Mesothelial cell of epicardium (in vitro differentiated cells): ENCODE measurements around the gene SLC16A12. TPM values are rescaled to one million over a fixed set of nuclear protein-coding genes. Genes with fewer than 3 reads are reported as not detected.

ENCODE experiments used
- DNase-seq, 2 experiments: peaks; one replicate each; pipeline ENCODE4 v3.0.0; 2021; ENCODE audit warnings: low spot score in 2 of 2; ENCODE audit not compliant: unreplicated experiment in 2 of 2
- H3K27ac Mint-ChIP-seq: 2 replicates; pipeline ENCODE4 v1.8.0; 2021; ENCODE audit warnings: mixed read lengths
- H3K27me3 Mint-ChIP-seq: 2 replicates; pipeline ENCODE4 v1.8.0; 2021; ENCODE audit warnings: low read depth, mixed read lengths
- H3K36me3 Mint-ChIP-seq: 2 replicates; pipeline ENCODE4 v1.8.0; 2021; ENCODE audit warnings: mixed read lengths
- H3K4me1 Mint-ChIP-seq: 2 replicates; pipeline ENCODE4 v1.8.0; 2021; ENCODE audit warnings: mixed read lengths
- H3K4me3 Mint-ChIP-seq: 2 replicates; pipeline ENCODE4 v1.8.0; 2021; ENCODE audit warnings: mild to moderate bottlenecking, moderate library complexity, mixed read lengths
- H3K9me3 Mint-ChIP-seq: 2 replicates; pipeline ENCODE4 v1.8.0; 2021; ENCODE audit warnings: mixed read lengths
- CTCF ChIP-seq: fragments of 200-600 bp; sonication (generic); IDR thresholded peaks from one replicate; pipeline ENCODE4 v1.5.0; 2021; ENCODE audit warnings: antibody characterized with exemption; ENCODE audit not compliant: unreplicated experiment
- total RNA-seq: library from RNA; stranded (reverse); gene quantifications from 3 replicates; pipeline ENCODE4 v1.2.1, GENCODE V29; 2021

SLC16A12 gene
- total RNA-seq, 1 donor from 2014 or later: 3.0 TPM

- H3K4me1 Mint-ChIP-seq: peaks cover 34% of the 10 kb centered on the region
- H3K27ac Mint-ChIP-seq: peak overlapping the region; percentile 87
- no peak for DNase-seq
Observed at GRCh38 chr10:89518876-89519842, 16.2 kb downstream of the SLC16A12 start.

GRCh38 chr10:89518108-89518507, 17.3 kb downstream of the SLC16A12 start:
- Mint-ChIP-seq H3K27ac (peak overlapping the region; percentile 66), H3K4me3 (no peak overlapping the region), H3K27me3 (no peaks in the 10 kb centered on the region), H3K36me3 (no peaks in the 10 kb centered on the region), H3K4me1 (peaks cover 32% of the 10 kb centered on the region), H3K9me3 (no peaks in the 10 kb centered on the region)
- no peak for TF ChIP-seq CTCF
- no peak for DNase-seq

More at GRCh38 chr10:89518876-89519842, 16.2 kb downstream of the SLC16A12 start:
- H3K36me3 Mint-ChIP-seq: no peaks in the 10 kb centered on the region
- no peak for TF ChIP-seq CTCF
- H3K9me3 Mint-ChIP-seq: no peaks in the 10 kb centered on the region
- no peak overlapping the region for H3K4me3 Mint-ChIP-seq
- H3K27me3 Mint-ChIP-seq: no peaks in the 10 kb centered on the region

- Mint-ChIP-seq H3K4me3 (peak overlapping the region; percentile 11), H3K9me3 (peaks cover 5% of the 10 kb centered on the region), H3K4me1 (peaks cover 32% of the 10 kb centered on the region), H3K27ac (peak overlapping the region; percentile 99), H3K27me3 (no peaks in the 10 kb centered on the region), H3K36me3 (peaks cover 2% of the 10 kb centered on the region)
- DNase-seq: peak; percentile 64 to 84
- TF ChIP-seq CTCF: no peak
Observed at GRCh38 chr10:89516149-89516832, 19.1 kb downstream of the SLC16A12 start.

- no peak for TF ChIP-seq CTCF
- Mint-ChIP-seq H3K9me3 (peaks cover 9% of the 10 kb centered on the region), H3K36me3 (peaks cover 4% of the 10 kb centered on the region), H3K27ac (peak overlapping the region; percentile 99), H3K4me1 (peaks cover 31% of the 10 kb centered on the region), H3K4me3 (no peak overlapping the region), H3K27me3 (no peaks in the 10 kb centered on the region)
- DNase-seq: no peak
Observed at GRCh38 chr10:89515031-89515841, 20.2 kb downstream of the SLC16A12 start.

- H3K36me3 Mint-ChIP-seq: peaks cover 5% of the 10 kb centered on the region
- peaks cover 24% of the 10 kb centered on the region for H3K4me1 Mint-ChIP-seq
- DNase-seq: no peak
- TF ChIP-seq CTCF: no peak
- peaks cover 15% of the 10 kb centered on the region for H3K9me3 Mint-ChIP-seq
- H3K4me3 Mint-ChIP-seq: no peak overlapping the region
- no peaks in the 10 kb centered on the region for H3K27me3 Mint-ChIP-seq
- no peak overlapping the region for H3K27ac Mint-ChIP-seq
Observed at GRCh38 chr10:89513206-89513605, 22.2 kb downstream of the SLC16A12 start.
